MCF 10A (cell line): ENCODE data around the gene SENP7. TPM values are rescaled to one million over a fixed set of nuclear protein-coding genes. Genes with fewer than 3 reads are reported as not detected.
A peak's percentile ranks its signal among the peaks of the same experiment; 100 is the strongest.

Experiments
- BruUV-seq: library from RNA; stranded (reverse); fragments of 400-500 nt; replicated peaks from 2 replicates; lab custom pipeline; 2021; lab: Mats Ljungman, UMichigan
- CTCF ChIA-PET: fragments of 300-600 bp; sonication (Branson Sonifier 250); formaldehyde crosslinking; extraction: SDS; loops from one replicate; lab custom pipeline; 2021; ENCODE audit warnings: antibody characterized with exemption, inconsistent platforms; lab: Yijun Ruan, JAX
- POLR2A ChIA-PET: fragments of 300-600, 350-650 bp; sonication (Branson Sonifier 250); formaldehyde crosslinking; extraction: SDS; loops from one replicate; lab custom pipeline; 2020; ENCODE audit warnings: antibody characterized with exemption, inconsistent platforms; lab: Yijun Ruan, JAX
- DNase-seq: peaks from one replicate; pipeline ENCODE4 v3.0.0-alpha.2; 2018; ENCODE audit not compliant: unreplicated experiment
- H3K27ac Mint-ChIP-seq: one replicate; pipeline ENCODE4 v1.8.0; 2022; ENCODE audit warnings: mild to moderate bottlenecking, low read depth, mixed read lengths; ENCODE audit not compliant: unreplicated experiment
- H3K27me3 Mint-ChIP-seq: one replicate; pipeline ENCODE4 v1.8.0; 2022; ENCODE audit warnings: mixed read lengths; ENCODE audit not compliant: insufficient read depth, unreplicated experiment
- H3K36me3 Mint-ChIP-seq: one replicate; pipeline ENCODE4 v1.8.0; 2022; ENCODE audit warnings: mild to moderate bottlenecking, moderate library complexity, mixed read lengths; ENCODE audit not compliant: insufficient read depth, unreplicated experiment
- H3K4me1 Mint-ChIP-seq: one replicate; pipeline ENCODE4 v1.8.0; 2022; ENCODE audit warnings: mixed read lengths; ENCODE audit not compliant: insufficient read depth, unreplicated experiment
- H3K4me3 Mint-ChIP-seq: one replicate; pipeline ENCODE4 v1.8.0; 2022; ENCODE audit warnings: mild to moderate bottlenecking, moderate library complexity, mixed read lengths; ENCODE audit not compliant: unreplicated experiment
- H3K9me3 Mint-ChIP-seq: one replicate; pipeline ENCODE4 v1.8.0; 2022; ENCODE audit warnings: mixed read lengths; ENCODE audit not compliant: unreplicated experiment
- intact Hi-C: fragments of 100-400 bp; cut with micrococcal nuclease; formaldehyde crosslinking; loops from 2 replicates; pipeline ENCODE4 v1.14.1; 2022
- total RNA-seq: library from RNA; stranded (reverse); gene quantifications from 2 replicates; pipeline ENCODE4 v1.2.3, GENCODE V29; 2022
- TF ChIP-seq, protein P1 (sequence below): fragments of 200-600 bp; IDR thresholded peaks from one replicate; pipeline ENCODE4 v1.8.0; 2022; ENCODE audit warnings: antibody characterized with exemption, mild to moderate bottlenecking; ENCODE audit not compliant: unreplicated experiment

The SENP7 gene
- total RNA-seq, 1 experiment from 2014 or later, result 11.9 TPM

DNA sequence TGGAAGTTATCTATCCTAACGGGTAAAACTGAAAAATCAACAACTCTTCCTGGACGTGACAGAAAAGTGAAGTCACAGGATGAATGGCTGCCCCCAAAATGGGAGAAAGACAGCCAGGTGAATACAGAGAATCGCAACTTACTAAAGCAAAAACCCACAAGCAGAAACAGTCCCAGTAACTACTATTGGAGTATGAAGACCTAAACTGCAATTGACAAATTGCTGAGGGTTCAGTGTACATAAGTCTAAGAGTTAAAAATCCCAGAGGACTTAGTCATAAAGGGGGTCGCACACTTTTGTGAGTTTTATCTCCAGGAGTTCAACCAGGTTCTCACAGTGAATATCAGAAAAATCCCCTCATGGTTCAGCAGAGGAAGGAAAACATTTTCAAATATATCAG is 135.8 kb downstream of the SENP7 start:
- intact Hi-C loops, result no loop called here
- CTCF ChIA-PET, result interaction anchor here (1.0 kb wide), 1 partner anchor 12 kb away, joined by 3 read pairs; no protein-coding TSS in a partner anchor
- H3K27ac Mint-ChIP-seq, result no peak overlapping the region

GRCh38 chr3:101375586-101375985 is 137.4 kb downstream of the SENP7 start:
- no peak overlapping the region for H3K27ac Mint-ChIP-seq
- TF ChIP-seq, protein P1, sequence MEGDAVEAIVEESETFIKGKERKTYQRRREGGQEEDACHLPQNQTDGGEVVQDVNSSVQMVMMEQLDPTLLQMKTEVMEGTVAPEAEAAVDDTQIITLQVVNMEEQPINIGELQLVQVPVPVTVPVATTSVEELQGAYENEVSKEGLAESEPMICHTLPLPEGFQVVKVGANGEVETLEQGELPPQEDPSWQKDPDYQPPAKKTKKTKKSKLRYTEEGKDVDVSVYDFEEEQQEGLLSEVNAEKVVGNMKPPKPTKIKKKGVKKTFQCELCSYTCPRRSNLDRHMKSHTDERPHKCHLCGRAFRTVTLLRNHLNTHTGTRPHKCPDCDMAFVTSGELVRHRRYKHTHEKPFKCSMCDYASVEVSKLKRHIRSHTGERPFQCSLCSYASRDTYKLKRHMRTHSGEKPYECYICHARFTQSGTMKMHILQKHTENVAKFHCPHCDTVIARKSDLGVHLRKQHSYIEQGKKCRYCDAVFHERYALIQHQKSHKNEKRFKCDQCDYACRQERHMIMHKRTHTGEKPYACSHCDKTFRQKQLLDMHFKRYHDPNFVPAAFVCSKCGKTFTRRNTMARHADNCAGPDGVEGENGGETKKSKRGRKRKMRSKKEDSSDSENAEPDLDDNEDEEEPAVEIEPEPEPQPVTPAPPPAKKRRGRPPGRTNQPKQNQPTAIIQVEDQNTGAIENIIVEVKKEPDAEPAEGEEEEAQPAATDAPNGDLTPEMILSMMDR, result no peak
- H3K36me3 Mint-ChIP-seq, result peaks cover 4% of the 10 kb centered on the region
- no peaks in the 10 kb centered on the region for H3K4me1 Mint-ChIP-seq
- CTCF ChIA-PET, result interaction anchor here (0.6 to 0.7 kb wide), 5 partner anchors 56 to 1037 kb away, joined by 3 to 6 read pairs (median 4); no protein-coding TSS in a partner anchor
- POLR2A ChIA-PET, result no interaction called here
- peaks cover 8% of the 10 kb centered on the region for H3K9me3 Mint-ChIP-seq
- DNase-seq, result no peak
- no TSS peak for BruUV-seq
- H3K4me3 Mint-ChIP-seq, result no peak overlapping the region
- H3K27me3 Mint-ChIP-seq, result no peaks in the 10 kb centered on the region
- intact Hi-C loops, result no loop called here

More for the DNA sequence above, 135.8 kb downstream of the SENP7 start:
- Mint-ChIP-seq H3K9me3 (peaks cover 8% of the 10 kb centered on the region), H3K27me3 (no peaks in the 10 kb centered on the region), H3K36me3 (no peaks in the 10 kb centered on the region), H3K4me1 (no peaks in the 10 kb centered on the region), H3K4me3 (no peak overlapping the region)
- POLR2A ChIA-PET, result no interaction called here
- no TSS peak for BruUV-seq
- TF ChIP-seq, protein P1, result no peak
- DNase-seq, result no peak

- no peak for DNase-seq
These were observed 150.6 kb downstream of the SENP7 start for GRCh38 chr3:101362406-101362805.

GRCh38 chr3:101351829-101352228 is 161.2 kb downstream of the SENP7 start:
- DNase-seq, result peak; percentile 19
- H3K9me3 Mint-ChIP-seq, result no peaks in the 10 kb centered on the region
- no peaks in the 10 kb centered on the region for H3K27me3 Mint-ChIP-seq
- TF ChIP-seq, protein P1, result no peak
- no TSS peak for BruUV-seq
- no peak overlapping the region for H3K27ac Mint-ChIP-seq
- CTCF ChIA-PET, result no interaction called here
- POLR2A ChIA-PET, result no interaction called here
- intact Hi-C loops, result no loop called here
- no peak overlapping the region for H3K4me3 Mint-ChIP-seq
- no peaks in the 10 kb centered on the region for H3K36me3 Mint-ChIP-seq
- no peaks in the 10 kb centered on the region for H3K4me1 Mint-ChIP-seq

More at GRCh38 chr3:101362406-101362805, 150.6 kb downstream of the SENP7 start:
- ChIA-PET CTCF (no interaction called here), POLR2A (no interaction called here)
- intact Hi-C loops, result no loop called here
- TF ChIP-seq, protein P1, result no peak
- Mint-ChIP-seq H3K27me3 (no peaks in the 10 kb centered on the region), H3K36me3 (peaks cover 8% of the 10 kb centered on the region), H3K9me3 (no peaks in the 10 kb centered on the region), H3K4me3 (no peak overlapping the region), H3K4me1 (no peaks in the 10 kb centered on the region), H3K27ac (no peak overlapping the region)
- BruUV-seq, result no TSS peak
